Measurements from ENCODE around the gene ZBTB40. TPM values are rescaled to one million over a fixed set of nuclear protein-coding genes. Genes with fewer than 3 reads are reported as not detected.

Gene ZBTB40
- total RNA-seq, 4 donors from 2014 or later = 5.9 to 14.3 (median 8.8) TPM

DNA sequence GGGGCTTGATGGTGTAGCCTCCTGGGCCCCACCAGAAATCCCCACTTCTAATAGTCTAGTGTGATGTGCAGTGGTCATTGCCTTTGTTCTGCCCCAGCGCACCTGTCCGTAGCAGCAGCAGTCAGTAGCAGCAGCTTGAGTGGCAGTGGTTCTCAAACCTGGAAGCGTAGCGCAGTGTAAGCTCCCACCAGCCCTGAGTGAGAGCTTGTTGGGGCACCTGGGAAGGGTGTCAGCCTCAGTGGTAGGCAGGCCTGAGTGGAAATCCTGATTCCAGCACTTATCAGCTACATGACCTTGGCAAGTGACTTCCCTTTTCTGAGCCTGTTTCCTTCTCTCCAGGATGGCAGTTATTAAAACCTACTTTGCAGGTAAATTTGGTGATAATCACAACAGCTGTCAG, 70.0 kb downstream of the ZBTB40 start:
- H3K36me3 ChIP-seq = peaks cover 25 to 100% (median 40%) of the 10 kb centered on the region in 3 donors
- WGBS, 2 donors = 100% methylated on average over 3 of the region's 4 CpGs; no CpG with 5 or more reads in 1 of the 2 donors
- no peak for DNase-seq
- H3K4me3 ChIP-seq = no peak overlapping the region
- no peak for TF ChIP-seq CTCF (IDR thresholded peaks at IDR 0.05)
- no peak for TF ChIP-seq POLR2A (IDR thresholded peaks at IDR 0.05)
- H3K9me3 ChIP-seq = no peaks in the 10 kb centered on the region
- intact Hi-C loops (cut with DNase I) = loop anchor here (10.0 kb wide), 1 partner anchor 123 kb away; the partner anchor contains the start of gene C1QC
- H3K27ac ChIP-seq = no peak overlapping the region
- H3K27me3 ChIP-seq = no peaks in the 10 kb centered on the region
- H3K4me1 ChIP-seq = no peaks in the 10 kb centered on the region

DNA sequence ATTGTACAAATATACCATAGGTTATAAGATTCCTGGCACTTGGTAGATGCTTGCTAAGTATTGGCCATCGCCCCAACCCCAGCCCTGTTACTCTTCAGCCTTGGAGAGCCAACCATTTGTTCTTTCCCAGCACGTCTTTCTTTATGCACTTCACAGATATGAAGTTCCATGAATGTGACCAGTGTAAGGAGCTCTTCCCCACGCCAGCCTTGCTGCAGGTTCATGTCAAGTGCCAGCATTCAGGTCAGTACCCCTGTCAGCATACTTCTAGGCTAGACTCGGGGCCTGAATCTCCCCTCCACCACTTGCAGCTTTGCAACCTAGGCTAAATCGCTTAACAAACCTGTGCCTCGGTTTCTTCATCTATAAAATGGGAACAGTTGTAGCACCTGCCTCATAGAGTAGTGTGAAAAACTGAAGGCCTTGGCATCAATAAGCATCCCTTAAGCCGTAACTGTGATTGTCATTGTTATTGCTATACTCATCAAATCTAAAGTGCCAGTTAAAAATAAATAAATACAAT, 70.6 kb downstream of the ZBTB40 start:
- Histone ChIP-seq H3K4me1 (no peaks in the 10 kb centered on the region), H3K27ac (no peak overlapping the region), H3K36me3 (peaks cover 31 to 100% (median 39%) of the 10 kb centered on the region in 3 donors), H3K4me3 (no peak overlapping the region), H3K27me3 (no peaks in the 10 kb centered on the region), H3K9me3 (no peaks in the 10 kb centered on the region)
- intact Hi-C loops (cut with DNase I) = loop anchor here (10.0 kb wide), 1 partner anchor 123 kb away; the partner anchor contains the start of gene C1QC
- TF ChIP-seq CTCF (IDR thresholded peaks at IDR 0.05) (no peak), POLR2A (IDR thresholded peaks at IDR 0.05) (no peak)
- DNase-seq = no peak
- WGBS, 2 donors = 89 to 99% methylated on average over 6 to 7 of the region's 7 CpGs

DNA sequence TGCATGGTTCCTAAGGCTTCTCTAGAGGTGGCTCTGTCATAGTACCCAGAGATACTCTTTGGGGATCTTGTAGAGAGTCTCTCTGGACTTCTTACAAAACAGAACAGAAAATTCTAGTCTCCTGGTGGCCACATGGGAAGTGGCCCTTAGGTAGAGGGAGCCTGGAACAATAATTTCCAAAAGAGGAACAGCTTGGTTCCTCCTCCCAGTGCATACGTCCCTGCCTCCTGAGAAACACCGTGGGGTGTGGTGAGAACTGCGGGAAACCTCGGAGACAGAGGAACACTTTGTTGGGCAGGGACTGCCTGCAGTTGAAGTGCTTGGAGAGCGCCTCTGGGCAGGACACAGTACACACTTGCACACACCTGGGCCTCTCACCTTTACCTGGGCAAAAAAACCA, 72.8 kb downstream of the ZBTB40 start:
- Histone ChIP-seq H3K4me3 (no peak overlapping the region), H3K27me3 (no peaks in the 10 kb centered on the region), H3K36me3 (peaks cover 28 to 87% (median 31%) of the 10 kb centered on the region in 3 donors), H3K4me1 (peaks cover 0 to under 1% (median 0%) of the 10 kb centered on the region in 3 donors), H3K27ac (no peak overlapping the region), H3K9me3 (no peaks in the 10 kb centered on the region)
- TF ChIP-seq POLR2A (IDR thresholded peaks at IDR 0.05) (no peak), CTCF (IDR thresholded peaks at IDR 0.05) (no peak)
- DNase-seq = no peak
- 87 to 88% methylated on average over 4 to 5 of the region's 5 CpGs for WGBS, 2 donors
- intact Hi-C loops (cut with DNase I) = loop anchor here (10.0 kb wide), 1 partner anchor 120 kb away; the partner anchor contains the start of gene C1QC

- H3K27ac ChIP-seq = no peak overlapping the region
- peaks cover 0 to 8% (median 4%) of the 10 kb centered on the region in 3 donors for H3K4me1 ChIP-seq
- H3K4me3 ChIP-seq = no peak overlapping the region
- WGBS, 2 donors = 77 to 84% methylated on average over 3 of the region's 3 CpGs
- intact Hi-C loops (cut with DNase I) = loop anchor here (10.0 kb wide), 1 partner anchor 120 kb away; the partner anchor contains the start of gene C1QC
- H3K36me3 ChIP-seq = peaks cover 20 to 80% (median 28%) of the 10 kb centered on the region in 3 donors
- TF ChIP-seq POLR2A (IDR thresholded peaks at IDR 0.05) (no peak), CTCF (IDR thresholded peaks at IDR 0.05) (no peak)
- no peak for DNase-seq
- H3K9me3 ChIP-seq = no peaks in the 10 kb centered on the region
- no peaks in the 10 kb centered on the region for H3K27me3 ChIP-seq
These were observed 73.6 kb downstream of the ZBTB40 start for GRCh38 chr1:22525211-22525610.

DNA sequence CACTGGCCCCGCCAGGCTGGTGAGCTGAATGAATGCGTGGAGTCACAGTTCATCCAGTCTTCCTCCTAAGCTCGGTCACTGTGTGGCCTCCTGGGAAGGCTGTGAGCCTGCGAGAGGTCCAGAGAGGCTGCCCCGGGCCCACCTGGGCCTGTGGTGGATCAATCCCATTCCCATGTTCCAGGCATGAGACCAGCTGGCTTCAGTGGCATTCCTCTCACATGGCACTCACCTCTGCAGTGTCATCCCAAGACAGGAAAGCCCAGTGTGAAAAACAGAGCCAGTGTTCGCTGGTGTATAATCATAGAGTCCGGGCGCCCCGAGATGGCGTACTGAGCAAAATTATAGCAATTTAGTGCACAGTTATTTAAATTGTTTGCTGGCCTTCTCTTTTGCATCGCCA, 74.0 kb downstream of the ZBTB40 start:
- intact Hi-C loops (cut with DNase I) = loop anchor here (10.0 kb wide), 1 partner anchor 119 kb away; the partner anchor contains the start of gene C1QC
- no peak overlapping the region for H3K4me3 ChIP-seq
- TF ChIP-seq POLR2A (IDR thresholded peaks at IDR 0.05) = no peak
- no peak for TF ChIP-seq CTCF (IDR thresholded peaks at IDR 0.05)
- H3K9me3 ChIP-seq = no peaks in the 10 kb centered on the region
- no peak overlapping the region for H3K27ac ChIP-seq
- H3K36me3 ChIP-seq = peaks cover 16 to 76% (median 24%) of the 10 kb centered on the region in 3 donors
- H3K4me1 ChIP-seq = peaks cover 0 to 12% (median 6%) of the 10 kb centered on the region in 3 donors
- DNase-seq = no peak
- no peaks in the 10 kb centered on the region for H3K27me3 ChIP-seq
- 90 to 98% methylated on average over 6 of the region's 11 CpGs for WGBS, 2 donors

Measured in esophagus squamous epithelium (tissue), 5 donors.